HG03469 (cell line): ENCODE data around the gene SNRPN.
"Not testable (repeated sequence)": the region's sequence is repeated elsewhere in the genome, so short reads cannot be mapped to it uniquely, and the experiment has no call there.

Experiments used
- ATAC-seq: cut with Tn5 transposase; IDR thresholded peaks from one replicate; pipeline ENCODE4 v1.9.1; 2021; ENCODE audit warnings: mild to moderate bottlenecking, moderate library complexity, moderate number of reproducible peaks; ENCODE audit not compliant: unreplicated experiment

Gene SNRPN

DNA sequence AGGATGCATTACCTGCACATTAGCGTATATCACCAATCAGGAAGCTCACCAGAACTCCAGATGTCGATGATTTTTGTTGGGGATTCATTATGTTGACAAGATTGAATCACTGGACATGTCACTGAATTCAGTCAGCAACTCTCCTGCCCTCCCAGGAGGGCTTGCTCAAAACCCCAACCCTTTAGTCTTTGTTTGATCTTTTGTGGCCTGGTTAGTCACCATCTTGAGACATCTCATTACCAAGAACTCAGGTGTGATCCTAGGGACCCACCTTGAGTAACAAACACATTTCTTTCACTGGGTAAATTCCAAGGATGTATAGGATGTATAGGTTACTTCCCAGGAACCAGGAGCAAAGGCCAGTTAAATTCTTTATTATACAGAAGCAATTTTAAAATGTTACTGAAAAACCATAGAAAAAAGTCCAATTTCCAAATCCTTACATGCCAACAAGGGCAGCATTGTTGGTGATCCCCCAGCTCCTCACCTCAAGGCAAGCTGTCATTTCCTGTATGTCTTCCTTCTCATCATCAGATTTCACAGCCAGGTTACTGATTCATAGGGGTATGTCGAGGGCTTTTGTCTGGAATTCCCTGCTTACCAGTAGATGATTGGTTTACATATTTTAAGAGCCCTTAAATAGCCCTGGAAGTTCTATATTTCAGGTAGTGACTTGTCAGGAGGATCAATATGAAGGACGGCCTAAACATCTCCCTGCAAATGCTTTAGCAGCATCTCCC, 11.7 kb downstream of the SNRPN start:
- no peak for ATAC-seq

DNA sequence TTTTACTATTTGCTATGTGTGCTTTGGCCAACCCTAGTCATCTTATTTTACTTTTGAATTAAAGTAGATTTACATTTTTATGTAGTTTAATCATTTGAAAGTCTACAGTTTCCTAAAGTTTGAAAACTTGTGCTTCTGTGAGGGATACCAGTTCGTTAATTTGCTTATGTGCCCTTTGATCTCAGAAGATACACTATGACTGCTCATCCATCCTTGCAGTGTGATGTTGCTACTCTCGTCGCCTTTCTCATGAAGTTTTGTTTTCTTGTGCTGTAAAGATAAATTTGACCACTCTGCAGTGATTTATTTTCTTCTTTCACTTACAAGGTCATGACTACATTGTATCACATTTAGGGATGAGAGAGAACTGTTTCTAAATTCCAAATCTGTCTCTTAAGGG, 16.3 kb downstream of the SNRPN start:
- ATAC-seq = no peak

DNA sequence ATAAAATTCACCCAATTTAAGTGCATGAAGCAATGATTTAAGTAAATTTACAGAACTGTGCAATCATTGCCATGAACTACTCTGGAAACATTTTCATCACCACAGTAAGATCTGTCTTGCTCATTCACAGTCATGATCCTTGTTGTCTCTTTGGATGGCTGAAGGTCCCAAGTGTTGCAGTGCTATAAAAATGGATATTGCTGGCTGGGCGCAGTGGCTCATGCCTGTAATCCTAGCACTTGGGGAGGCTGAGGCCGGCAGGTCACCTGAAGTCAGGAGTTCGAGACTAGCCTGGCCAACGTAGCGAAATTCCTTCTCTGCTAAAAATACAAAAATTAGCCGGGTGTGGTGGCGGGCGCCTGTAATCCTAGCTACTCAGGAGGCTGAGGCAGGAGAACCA, 17.0 kb downstream of the SNRPN start:
- no peak for ATAC-seq

DNA sequence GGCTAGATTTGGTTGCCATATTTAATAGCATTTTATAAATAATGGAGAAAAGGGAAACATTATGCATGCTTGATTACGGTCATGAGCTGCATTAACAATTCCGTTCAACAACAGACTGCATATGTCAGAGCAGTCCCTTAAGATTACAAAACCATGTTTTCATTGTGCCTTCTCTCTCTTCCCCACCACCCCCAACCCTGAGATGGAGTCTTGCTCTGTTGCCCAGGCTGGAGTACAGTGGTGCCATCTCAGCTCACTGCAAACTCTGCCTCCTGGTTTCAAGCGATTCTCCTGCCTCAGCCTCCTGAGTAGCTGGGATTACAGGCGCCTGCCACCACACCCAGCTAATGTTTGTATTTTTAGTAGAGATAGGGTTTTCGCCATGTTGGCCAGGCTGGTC, 17.9 kb downstream of the SNRPN start:
- not testable (repeated sequence) for ATAC-seq

- no peak for ATAC-seq
These were observed 22.1 kb downstream of the SNRPN start for GRCh38 chr15:24976932-24977331.

GRCh38 chr15:24977686-24978085, 22.9 kb downstream of the SNRPN start:
- no peak for ATAC-seq

GRCh38 chr15:24985224-24985623, 30.4 kb downstream of the SNRPN start:
- no peak for ATAC-seq

GRCh38 chr15:24986653-24987052, 31.9 kb downstream of the SNRPN start:
- no peak for ATAC-seq

DNA sequence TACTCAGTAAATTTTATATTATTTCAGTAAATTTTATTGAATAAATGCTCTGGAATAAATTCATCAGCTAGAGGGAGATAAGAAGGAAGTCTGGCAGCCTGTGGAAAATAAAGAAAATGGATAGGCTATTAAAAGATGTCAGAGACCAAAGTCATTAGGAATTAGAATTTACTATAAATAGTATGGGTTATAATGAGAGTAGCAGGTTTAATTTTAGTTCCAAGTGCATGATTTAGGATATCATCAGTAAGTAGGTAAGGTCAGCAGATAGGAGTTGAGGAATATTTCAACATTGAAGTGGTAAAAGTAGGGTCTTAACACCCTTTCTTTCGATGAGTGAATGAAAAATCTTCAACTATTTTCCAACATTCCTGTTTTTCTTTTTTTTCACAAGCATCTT, 64.6 kb downstream of the SNRPN start:
- no peak for ATAC-seq

DNA sequence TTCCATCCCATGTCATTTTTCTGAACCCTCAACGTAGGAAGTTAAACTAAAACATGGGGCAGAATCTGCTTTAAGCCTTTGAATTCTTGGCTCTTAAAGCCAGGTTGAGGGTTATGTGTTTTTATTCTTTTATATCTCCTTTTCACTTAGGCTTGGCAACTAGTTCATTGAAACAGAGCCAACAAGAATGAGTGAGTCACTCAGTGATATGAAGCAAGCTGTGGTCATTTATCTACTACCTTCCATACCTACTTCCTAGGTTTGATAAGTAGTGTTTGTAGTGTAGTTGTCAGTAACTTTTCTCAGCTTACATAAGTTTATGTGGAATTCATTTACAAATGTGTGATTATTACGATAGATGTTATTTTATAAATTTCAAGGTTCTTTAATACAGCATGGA, 67.4 kb downstream of the SNRPN start:
- no peak for ATAC-seq
